K562 (cell line): ENCODE results near the gene TTLL4. TPM values are rescaled to one million over a fixed set of nuclear protein-coding genes. Genes with fewer than 3 reads are reported as not detected.

Experiments
- CBFA2T3 ChIP-seq: fragments of 450-650 bp; IDR thresholded peaks from 2 replicates; pipeline ENCODE4 v1.6.1; 2017
- CSDE1 ChIP-seq, 2 experiments: fragments of 450-650 bp; IDR thresholded peaks; 2 replicates each; pipeline ENCODE4 v1.6.1; 2016; ENCODE audit warnings: mild to moderate bottlenecking in 1 of 2
- DACH1 ChIP-seq: fragments of 450-650 bp; IDR thresholded peaks from 2 replicates; pipeline ENCODE4 v1.6.1; 2018; ENCODE audit not compliant: partially characterized antibody
- DMBX1 ChIP-seq: fragments of 250-450 bp; sonication (Bioruptor Pico); IDR thresholded peaks from 2 replicates; pipeline ENCODE4 v1.8.0; 2022; ENCODE audit warnings: inconsistent platforms, mild to moderate bottlenecking, moderate library complexity, borderline replicate concordance
- ESRRA ChIP-seq: fragments of 450-650 bp; IDR thresholded peaks from 2 replicates; pipeline ENCODE4 v1.6.1; 2014; ENCODE audit warnings: low read depth, mild to moderate bottlenecking, moderate library complexity, borderline replicate concordance
- HDGF ChIP-seq: fragments of 450-650 bp; IDR thresholded peaks from 2 replicates; pipeline ENCODE4 v1.6.1; 2016
- HIVEP1 ChIP-seq: fragments of 250-450 bp; sonication (Bioruptor Pico); IDR thresholded peaks from 2 replicates; pipeline ENCODE4 v1.4.0; 2020; ENCODE audit warnings: mild to moderate bottlenecking
- KLF10 ChIP-seq: fragments of 250-450 bp; sonication (Bioruptor Pico); IDR thresholded peaks from 2 replicates; pipeline ENCODE4 v1.6.1; 2021; ENCODE audit warnings: matching md5 sums
- LCOR ChIP-seq: sonication (generic); formaldehyde crosslinking; IDR thresholded peaks from 2 replicates; pipeline ENCODE4 v1.8.0; 2022; ENCODE audit warnings: mild to moderate bottlenecking, missing genetic modification reagents
- MYBL2 ChIP-seq, 2 experiments: fragments of 450-650 bp in 1 of 2; sonication (generic) in 1 of 2; formaldehyde crosslinking in 1 of 2; IDR thresholded peaks; 2 replicates each; pipeline versions ENCODE4 v1.6.1 to v1.8.1; 2017 to 2022; ENCODE audit warnings: borderline replicate concordance in 1 of 2, inconsistent platforms in 1 of 2, low read depth in 1 of 2, mild to moderate bottlenecking in 1 of 2, missing genetic modification reagents in 1 of 2, moderate library complexity in 1 of 2
- PATZ1 ChIP-seq: fragments of 250-450 bp; sonication (Bioruptor Pico); IDR thresholded peaks from 2 replicates; pipeline ENCODE4 v1.5.0; 2020; ENCODE audit warnings: mild to moderate bottlenecking, borderline replicate concordance
- SMARCB1 ChIP-seq: IDR thresholded peaks from 2 replicates; pipeline ENCODE4 v1.6.1; 2011; ENCODE audit warnings: improper control_type of control experiment, low read depth; ENCODE audit not compliant: insufficient read length
- STAT5A ChIP-seq: IDR thresholded peaks from 2 replicates; pipeline ENCODE4 v1.6.1; 2012; ENCODE audit warnings: low read length, inconsistent platforms, borderline replicate concordance
- TRIM24 ChIP-seq, 2 experiments: fragments of 450-650 bp; IDR thresholded peaks; 2 replicates each; pipeline ENCODE4 v1.6.1; 2016
- ZBTB8A ChIP-seq: fragments of 450-650 bp; IDR thresholded peaks from 2 replicates; pipeline ENCODE4 v1.6.1; 2018; ENCODE audit warnings: mild to moderate bottlenecking, moderate library complexity; ENCODE audit not compliant: partially characterized antibody
- ZNF175 ChIP-seq: fragments of 200-800 bp; sonication (Bioruptor generic); IDR thresholded peaks from 2 replicates; pipeline ENCODE4 v1.6.1; 2016; ENCODE audit warnings: low read depth, mild to moderate bottlenecking, missing genetic modification characterization, missing compliant biosample characterization
- ZNF3 ChIP-seq: fragments of 250-450 bp; sonication (Bioruptor Pico); IDR thresholded peaks from 2 replicates; pipeline ENCODE4 v1.5.0; 2021; ENCODE audit warnings: mild to moderate bottlenecking, moderate library complexity
- ZNF316 ChIP-seq: fragments of 450-650 bp; IDR thresholded peaks from 2 replicates; pipeline ENCODE4 v1.6.1; 2016
- ZNF408 ChIP-seq: fragments of 250-450 bp; sonication (Bioruptor Pico); IDR thresholded peaks from 2 replicates; pipeline ENCODE4 v1.4.0; 2020; ENCODE audit warnings: low read depth, mild to moderate bottlenecking, moderate library complexity
- ZNF717 ChIP-seq: fragments of 250-450 bp; sonication (Bioruptor Pico); IDR thresholded peaks from 2 replicates; pipeline ENCODE4 v1.5.0; 2021
- ZNF785 ChIP-seq: fragments of 250-450 bp; sonication (Bioruptor Pico); IDR thresholded peaks from 2 replicates; pipeline ENCODE4 v1.4.0; 2020; ENCODE audit warnings: mild to moderate bottlenecking
- polyA plus RNA-seq, 8 experiments: library from polyadenylated mRNA; depleted of rRNA in 4 of 8; stranded (reverse) in 5 of 8; unstranded in 3 of 8; fragments of >200 nt; fragmentation: Nextera tagmentation in 2 of 8; fragmentation: Illumina TruSeq in 1 of 8; extraction: Ambion mirVana in 2 of 8; extraction: Trizol in 1 of 8; gene quantifications; 2 replicates each; pipeline versions ENCODE4 v1.2.1 to v1.2.3, GENCODE V29; 2011 to 2014; ENCODE audit warnings: inconsistent platforms in 1 of 8, missing spikeins in 1 of 8
- total RNA-seq, 7 experiments: library from RNA; depleted of rRNA in 6 of 7; stranded (reverse); fragments of >200 nt in 6 of 7; fragmentation: Illumina TruSeq in 2 of 7; extraction: Trizol in 2 of 7; gene quantifications; 2 replicates each; pipeline versions ENCODE4 v1.2.1 to v1.2.3, GENCODE V29; 2011 to 2021; ENCODE audit warnings: low replicate concordance in 1 of 7
- TF ChIP-seq, protein P1 (sequence below): fragments of 450-650 bp; IDR thresholded peaks from 2 replicates; pipeline ENCODE4 v1.6.1; 2016; ENCODE audit warnings: borderline replicate concordance
- TF ChIP-seq, protein P2 (sequence below): fragments of 450-650 bp; IDR thresholded peaks from 2 replicates; pipeline ENCODE4 v1.7.0; 2016; ENCODE audit warnings: borderline replicate concordance
- TF ChIP-seq, protein P3 (sequence below), 2 experiments: fragments of 450-650 bp in 1 of 2; sonication (generic) in 1 of 2; formaldehyde crosslinking; conservative IDR thresholded peaks; 2 replicates each; pipeline versions ENCODE4 v1.4.0 to v1.8.1; 2020 to 2022; ENCODE audit warnings: mild to moderate bottlenecking in 1 of 2, missing genetic modification reagents in 1 of 2

TTLL4 gene
- total and polyA plus RNA-seq, 9 of the 15 experiments (the other 6 are each of a cell fraction or from before 2014, with no cell fraction given), result 12.6 to 67.5 (median 24.5) TPM

- TF ChIP-seq, protein P1, sequence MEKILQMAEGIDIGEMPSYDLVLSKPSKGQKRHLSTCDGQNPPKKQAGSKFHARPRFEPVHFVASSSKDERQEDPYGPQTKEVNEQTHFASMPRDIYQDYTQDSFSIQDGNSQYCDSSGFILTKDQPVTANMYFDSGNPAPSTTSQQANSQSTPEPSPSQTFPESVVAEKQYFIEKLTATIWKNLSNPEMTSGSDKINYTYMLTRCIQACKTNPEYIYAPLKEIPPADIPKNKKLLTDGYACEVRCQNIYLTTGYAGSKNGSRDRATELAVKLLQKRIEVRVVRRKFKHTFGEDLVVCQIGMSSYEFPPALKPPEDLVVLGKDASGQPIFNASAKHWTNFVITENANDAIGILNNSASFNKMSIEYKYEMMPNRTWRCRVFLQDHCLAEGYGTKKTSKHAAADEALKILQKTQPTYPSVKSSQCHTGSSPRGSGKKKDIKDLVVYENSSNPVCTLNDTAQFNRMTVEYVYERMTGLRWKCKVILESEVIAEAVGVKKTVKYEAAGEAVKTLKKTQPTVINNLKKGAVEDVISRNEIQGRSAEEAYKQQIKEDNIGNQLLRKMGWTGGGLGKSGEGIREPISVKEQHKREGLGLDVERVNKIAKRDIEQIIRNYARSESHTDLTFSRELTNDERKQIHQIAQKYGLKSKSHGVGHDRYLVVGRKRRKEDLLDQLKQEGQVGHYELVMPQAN, result no peak
- TF ChIP-seq ZNF408, result no peak
- TF ChIP-seq KLF10 (CRISPR knock-in tag), result no peak
- TF ChIP-seq SMARCB1, result no peak
- peak; percentile 52 to 77; a peak in 3 of 4 replicates for TF ChIP-seq TRIM24 (IDR thresholded peaks at IDR 0.05)
- no peak for TF ChIP-seq STAT5A
- TF ChIP-seq MYBL2 (IDR thresholded peaks at IDR 0.05; ENCODE audit: low read depth), result no peak
- no peak for TF ChIP-seq MYBL2 (CRISPR knock-in tag; IDR thresholded peaks at IDR 0.05; ENCODE audit: borderline replicate concordance)
- no peak for TF ChIP-seq ZNF785 (CRISPR knock-in tag)
- TF ChIP-seq HIVEP1 (CRISPR knock-in tag), result no peak
- no peak for TF ChIP-seq ZNF717 (CRISPR knock-in tag)
- TF ChIP-seq ZNF316, result peak; percentile 85
- no peak for TF ChIP-seq ZNF3 (CRISPR knock-in tag)
- TF ChIP-seq DACH1, result no peak
- TF ChIP-seq, protein P2, sequence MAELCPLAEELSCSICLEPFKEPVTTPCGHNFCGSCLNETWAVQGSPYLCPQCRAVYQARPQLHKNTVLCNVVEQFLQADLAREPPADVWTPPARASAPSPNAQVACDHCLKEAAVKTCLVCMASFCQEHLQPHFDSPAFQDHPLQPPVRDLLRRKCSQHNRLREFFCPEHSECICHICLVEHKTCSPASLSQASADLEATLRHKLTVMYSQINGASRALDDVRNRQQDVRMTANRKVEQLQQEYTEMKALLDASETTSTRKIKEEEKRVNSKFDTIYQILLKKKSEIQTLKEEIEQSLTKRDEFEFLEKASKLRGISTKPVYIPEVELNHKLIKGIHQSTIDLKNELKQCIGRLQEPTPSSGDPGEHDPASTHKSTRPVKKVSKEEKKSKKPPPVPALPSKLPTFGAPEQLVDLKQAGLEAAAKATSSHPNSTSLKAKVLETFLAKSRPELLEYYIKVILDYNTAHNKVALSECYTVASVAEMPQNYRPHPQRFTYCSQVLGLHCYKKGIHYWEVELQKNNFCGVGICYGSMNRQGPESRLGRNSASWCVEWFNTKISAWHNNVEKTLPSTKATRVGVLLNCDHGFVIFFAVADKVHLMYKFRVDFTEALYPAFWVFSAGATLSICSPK, result no peak
- TF ChIP-seq HDGF, result peak; percentile 48; the same call in 1 of the 2 replicates
- TF ChIP-seq LCOR (CRISPR knock-in tag), result no peak
- TF ChIP-seq ZBTB8A, result no peak
- TF ChIP-seq ZNF175, result no peak
- TF ChIP-seq, protein P3, sequence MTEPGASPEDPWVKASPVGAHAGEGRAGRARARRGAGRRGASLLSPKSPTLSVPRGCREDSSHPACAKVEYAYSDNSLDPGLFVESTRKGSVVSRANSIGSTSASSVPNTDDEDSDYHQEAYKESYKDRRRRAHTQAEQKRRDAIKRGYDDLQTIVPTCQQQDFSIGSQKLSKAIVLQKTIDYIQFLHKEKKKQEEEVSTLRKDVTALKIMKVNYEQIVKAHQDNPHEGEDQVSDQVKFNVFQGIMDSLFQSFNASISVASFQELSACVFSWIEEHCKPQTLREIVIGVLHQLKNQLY (CRISPR knock-in tag; conservative IDR thresholded peaks at IDR 0.05), result no peak
- peak; percentile 79; the same call in 1 of the 2 replicates for TF ChIP-seq DMBX1 (CRISPR knock-in tag)
- TF ChIP-seq PATZ1 (CRISPR knock-in tag), result no peak
- TF ChIP-seq ESRRA, result peak; percentile 69; the same call in 1 of the 2 replicates
- TF ChIP-seq CBFA2T3, result no peak
- no peak for TF ChIP-seq CSDE1 (IDR thresholded peaks at IDR 0.05)
Observed at GRCh38 chr2:218745160-218745558, 34.5 kb downstream of the TTLL4 start (continued).
